HG03108 (cell line): Measurements from ENCODE around the gene TRNP1.
"Not testable (repeated sequence)": the region's sequence is repeated elsewhere in the genome, so short reads cannot be mapped to it uniquely, and the experiment has no call there.

ENCODE experiments used
- ATAC-seq: cut with Tn5 transposase; IDR thresholded peaks from one replicate; pipeline ENCODE4 v1.9.1; 2021; ENCODE audit warnings: moderate library complexity; ENCODE audit not compliant: unreplicated experiment

TRNP1 gene, protein sequence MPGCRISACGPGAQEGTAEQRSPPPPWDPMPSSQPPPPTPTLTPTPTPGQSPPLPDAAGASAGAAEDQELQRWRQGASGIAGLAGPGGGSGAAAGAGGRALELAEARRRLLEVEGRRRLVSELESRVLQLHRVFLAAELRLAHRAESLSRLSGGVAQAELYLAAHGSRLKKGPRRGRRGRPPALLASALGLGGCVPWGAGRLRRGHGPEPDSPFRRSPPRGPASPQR

GRCh38 chr1:26993237-26994019, at the start of gene TRNP1:
TSS of gene TRNP1 (plus strand) at chr1:26993692. CDS start at chr1:26993787, 95 bp downstream.
- peak; percentile 33 for ATAC-seq

DNA sequence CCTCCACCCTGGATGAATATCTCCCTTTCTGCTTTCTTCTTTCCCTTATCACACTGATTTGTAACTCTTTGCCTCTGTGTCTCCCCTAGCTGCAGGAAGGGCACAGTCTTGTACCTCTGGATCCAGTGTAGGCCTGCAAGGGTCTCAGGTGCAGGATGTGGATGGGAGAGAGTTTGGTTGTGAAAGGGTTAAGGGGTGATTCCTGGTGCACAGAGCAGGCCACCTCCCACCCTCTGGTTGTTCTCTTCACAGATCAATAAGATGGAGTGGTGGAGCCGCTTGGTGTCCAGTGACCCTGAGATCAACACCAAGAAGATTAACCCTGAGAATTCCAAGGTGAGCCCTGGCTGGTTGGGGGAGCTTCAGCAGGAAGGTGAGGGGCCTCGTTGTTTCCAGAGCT, 48.4 kb upstream of the TRNP1 start:
- ATAC-seq, result no peak

DNA sequence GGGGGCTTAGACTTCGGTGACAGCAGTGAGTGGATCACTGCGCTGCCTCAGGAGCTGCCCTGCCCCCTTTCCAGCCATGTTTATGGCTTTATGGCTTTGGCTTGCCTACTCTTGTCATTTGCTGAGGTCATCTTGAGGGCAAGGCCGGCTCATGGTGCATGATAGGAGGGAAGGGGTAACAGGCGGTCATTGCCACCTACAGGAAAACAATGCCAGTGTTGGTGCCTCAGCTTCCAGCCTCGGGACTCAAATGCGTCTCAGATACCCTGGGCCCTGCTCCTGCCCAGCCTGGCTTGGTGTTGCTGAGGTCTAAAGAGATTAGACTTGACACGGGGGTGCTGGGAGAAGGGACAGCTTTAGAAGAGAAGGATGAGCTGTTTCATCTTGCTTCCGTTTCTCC, 47.8 kb upstream of the TRNP1 start:
- no peak for ATAC-seq

DNA sequence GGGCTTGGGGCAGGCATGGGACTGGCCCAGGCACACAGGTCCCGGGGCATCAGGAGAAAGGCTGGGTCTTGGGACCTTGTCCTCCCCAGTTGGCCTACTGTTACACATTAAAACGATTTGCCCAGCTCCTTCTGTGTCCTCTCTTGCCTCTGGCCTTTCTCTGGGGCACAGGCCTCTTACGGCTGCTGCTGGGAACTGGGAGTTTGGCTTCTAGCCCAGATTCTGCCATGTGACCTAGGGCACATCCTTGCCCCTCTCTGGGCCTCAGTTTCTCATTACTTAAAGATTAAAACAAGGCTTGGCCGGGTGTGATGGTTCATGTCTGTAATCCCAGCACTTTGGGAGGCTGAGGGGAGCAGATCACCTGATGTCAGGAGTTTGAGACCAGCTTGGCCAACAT, 47.2 kb upstream of the TRNP1 start:
- ATAC-seq, result no peak

DNA sequence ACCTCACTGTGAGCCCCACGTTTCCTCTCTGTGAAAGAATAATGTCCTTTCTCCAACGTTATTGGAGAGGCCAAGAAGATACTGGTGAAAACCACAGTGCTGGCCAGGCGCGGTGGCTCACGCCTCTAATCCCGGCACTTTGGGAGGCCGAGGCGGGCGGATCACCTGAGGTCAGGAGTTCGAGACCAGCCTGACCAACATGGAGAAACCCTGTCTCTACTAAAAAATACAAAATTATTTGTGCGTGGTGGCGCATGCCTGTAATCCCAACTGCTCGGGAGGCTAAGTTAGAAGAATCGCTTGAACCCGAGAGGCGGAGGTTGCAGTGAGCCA, 44.8 kb upstream of the TRNP1 start:
- not testable (repeated sequence) for ATAC-seq

- ATAC-seq, result no peak
Observed at GRCh38 chr1:26949266-26949925, 44.1 kb upstream of the TRNP1 start.

- no peak for ATAC-seq
Observed at GRCh38 chr1:26949926-26950319, 43.6 kb upstream of the TRNP1 start.

DNA sequence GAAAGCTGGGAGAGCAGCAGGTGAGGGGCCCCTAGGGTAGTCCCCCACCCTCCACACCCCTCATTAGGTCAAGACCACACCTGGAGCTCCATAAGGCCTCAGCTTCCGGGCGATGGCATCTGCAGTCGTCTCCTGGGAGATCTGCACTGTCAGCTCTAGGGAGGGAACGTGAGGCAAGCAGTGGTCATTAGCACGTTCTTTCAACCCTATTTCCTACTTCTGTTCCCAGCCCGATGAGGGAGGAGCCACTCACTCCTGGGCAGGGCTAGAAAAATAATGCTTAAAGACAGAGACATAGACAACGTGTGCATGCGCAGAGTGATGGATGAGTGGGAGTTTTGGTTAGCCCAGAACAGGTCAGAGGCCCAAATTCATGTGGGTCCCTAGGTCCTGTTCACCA, 42.9 kb upstream of the TRNP1 start:
- no peak for ATAC-seq

- ATAC-seq, result no peak
Observed at GRCh38 chr1:26951216-26951615, 42.3 kb upstream of the TRNP1 start.

DNA sequence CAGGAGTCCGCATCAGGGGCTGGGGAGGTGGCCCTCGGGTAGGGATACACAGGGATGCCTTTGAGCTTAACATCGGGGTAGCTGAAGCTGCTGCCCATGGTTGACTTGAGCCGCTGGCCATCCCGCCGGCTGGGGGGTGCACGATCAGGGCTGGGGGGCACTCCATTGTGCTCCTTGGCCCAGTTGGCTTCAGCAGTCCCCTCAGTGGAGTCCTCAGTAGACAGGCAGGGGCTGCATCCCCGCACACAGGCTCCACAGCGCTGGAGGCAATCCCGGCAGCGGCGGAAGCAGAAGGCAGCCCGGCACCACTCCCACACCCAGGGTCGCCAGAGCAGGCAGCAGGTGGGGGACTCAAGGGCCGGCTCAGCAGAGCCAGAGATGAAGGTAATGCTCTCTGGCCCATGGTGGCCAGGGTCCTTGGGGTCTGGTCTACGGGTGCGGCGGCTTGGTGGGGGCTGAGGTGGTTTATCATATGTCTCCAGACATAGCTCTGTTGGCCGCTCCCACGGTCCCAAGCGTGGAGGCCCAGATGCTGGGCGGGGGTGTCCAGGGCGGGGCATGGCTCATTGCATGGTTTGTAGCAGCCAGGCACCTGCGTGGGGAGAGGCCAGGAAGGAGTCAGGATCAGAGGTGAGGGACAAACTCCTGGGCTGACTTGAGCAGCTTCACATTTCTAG, 41.5 kb upstream of the TRNP1 start:
- ATAC-seq, result no peak

GRCh38 chr1:26953374-26953773, 40.1 kb upstream of the TRNP1 start:
- no peak for ATAC-seq

DNA sequence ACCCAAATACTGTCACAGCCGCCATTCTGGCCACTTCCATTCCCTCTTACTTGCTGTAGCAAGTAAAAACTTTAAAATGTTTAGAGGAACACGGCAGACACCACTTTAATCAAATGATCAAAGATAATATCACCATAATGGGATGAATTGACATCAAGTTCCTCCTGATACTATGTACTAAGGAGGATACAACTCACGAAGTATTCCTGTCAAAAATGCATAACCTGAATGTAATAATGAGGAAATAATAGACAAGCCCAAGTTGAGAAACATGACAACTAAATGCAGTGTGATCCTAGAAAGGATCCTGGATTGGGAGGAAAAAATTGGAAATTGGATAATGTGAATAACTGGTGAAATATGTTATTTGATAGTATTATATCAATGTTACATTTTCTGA, 37.2 kb upstream of the TRNP1 start:
- no peak for ATAC-seq

DNA sequence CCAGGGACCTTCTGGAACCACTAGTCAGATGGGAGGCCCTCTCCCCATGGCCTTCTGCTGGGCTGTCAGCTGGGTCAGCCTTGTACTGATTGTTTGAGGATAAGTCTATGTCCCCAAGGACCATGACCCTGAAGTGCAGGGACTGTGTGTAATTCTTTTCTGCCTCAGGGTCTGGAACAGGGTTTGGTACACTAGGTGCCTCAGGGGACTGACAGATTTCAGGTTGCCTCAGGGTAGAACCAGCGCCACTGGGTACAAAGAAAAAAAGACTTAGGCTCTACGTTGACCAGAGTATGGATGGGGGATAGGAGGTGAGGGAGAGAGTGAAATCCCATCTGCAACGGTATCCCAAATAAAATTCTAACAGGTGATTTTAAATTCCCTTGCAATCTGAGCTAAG, 36.2 kb upstream of the TRNP1 start:
- ATAC-seq, result no peak

DNA sequence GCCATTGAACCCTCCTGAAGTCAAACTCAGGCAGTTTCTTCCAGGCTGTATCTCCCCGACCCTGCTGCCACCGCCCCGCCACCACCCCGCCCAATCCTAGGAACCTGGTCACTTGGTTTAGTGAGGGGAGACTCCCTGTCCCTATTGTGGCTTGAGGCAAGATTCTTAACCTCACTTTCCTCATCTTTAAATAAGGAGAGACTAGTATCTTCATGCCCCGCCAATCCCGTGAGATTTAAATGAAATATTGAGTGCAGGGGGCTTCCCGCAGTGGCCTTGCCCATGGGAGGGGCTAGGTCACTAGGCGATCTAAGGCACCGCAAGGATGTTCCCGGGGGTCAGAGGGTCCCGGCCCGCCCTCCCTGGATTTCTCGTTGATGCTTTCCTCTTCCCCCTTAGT, 34.2 kb upstream of the TRNP1 start:
- ATAC-seq, result no peak

- ATAC-seq, result no peak
Observed at GRCh38 chr1:26959722-26960624, 33.5 kb upstream of the TRNP1 start, which contains the start of gene KDF1. TSS of gene KDF1 (minus strand) at chr1:26960468. CDS start at chr1:26952380, 8,088 bp downstream.

DNA sequence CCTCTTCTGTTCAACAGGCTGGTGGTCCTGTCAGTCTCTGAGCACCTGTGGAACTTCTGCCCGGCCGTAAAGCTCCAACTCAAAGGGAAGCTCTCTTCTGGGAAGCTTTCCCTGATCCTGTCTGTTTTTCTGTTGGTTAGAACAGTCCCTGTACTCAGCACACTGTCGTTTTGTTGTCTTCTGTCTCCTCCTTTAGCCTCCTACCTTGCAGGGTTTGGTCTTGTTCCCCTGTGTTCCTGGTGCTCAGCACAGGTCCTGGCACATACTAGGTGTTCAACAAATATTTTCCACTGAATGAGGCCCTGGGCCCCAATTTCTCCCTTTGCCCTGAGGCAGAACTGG, 32.9 kb upstream of the TRNP1 start:
- ATAC-seq, result no peak

GRCh38 chr1:26961826-26962225, 31.7 kb upstream of the TRNP1 start:
- ATAC-seq, result no peak

DNA sequence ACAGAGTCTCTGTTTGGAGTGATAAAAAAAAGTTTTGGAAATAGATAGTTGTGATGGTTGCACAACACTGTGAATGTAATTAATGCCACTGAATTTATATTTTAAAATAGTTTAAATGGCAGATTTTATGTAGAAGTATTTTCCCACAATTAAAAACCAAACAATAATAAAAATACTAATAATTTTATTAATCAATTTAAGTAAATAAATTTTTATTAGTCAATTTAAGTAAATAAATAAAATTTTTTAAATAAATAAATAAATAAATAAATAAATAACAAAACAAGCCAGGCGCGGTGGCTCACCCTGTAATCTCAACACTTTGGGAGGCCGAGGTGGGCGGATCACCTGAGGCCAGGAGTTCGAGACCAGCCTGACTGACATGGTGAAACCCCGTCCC, 28.3 kb upstream of the TRNP1 start:
- no peak for ATAC-seq

- no peak for ATAC-seq
Observed at GRCh38 chr1:26965628-26966027, 27.9 kb upstream of the TRNP1 start.

GRCh38 chr1:26970810-26971209, 22.7 kb upstream of the TRNP1 start:
- no peak for ATAC-seq

GRCh38 chr1:26971590-26971989, 21.9 kb upstream of the TRNP1 start:
- no peak for ATAC-seq
